NCI-H1930 (cell line): ENCODE measurements around the gene IRAG1.

Source experiments
- DNase-seq, 2 experiments: peaks; one replicate each; lab custom pipeline; 2025; lab: John Stamatoyannopoulos, UW

Gene IRAG1

DNA sequence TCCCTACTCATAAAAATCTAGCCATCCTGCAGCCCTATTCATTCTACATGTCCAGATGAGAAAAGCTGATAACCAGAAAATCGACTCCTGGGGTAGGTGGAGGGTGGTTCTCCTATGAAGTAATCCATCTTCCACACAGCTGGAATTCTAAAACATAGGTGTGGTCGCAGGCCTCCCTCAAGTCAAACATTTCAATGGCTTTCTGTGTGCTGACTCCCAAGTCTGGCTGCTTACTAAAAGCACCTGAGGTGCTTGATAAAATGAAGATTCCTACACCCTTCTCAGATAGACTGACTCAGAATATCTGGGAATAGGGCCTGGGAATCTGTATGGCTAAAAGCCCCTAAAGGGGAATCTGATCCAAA, 26.1 kb downstream of the IRAG1 start:
- DNase-seq, result no peak

GRCh38 chr11:10666556-10667520, 26.7 kb downstream of the IRAG1 start:
- DNase-seq, result no peak

GRCh38 chr11:10664496-10664895, 29.1 kb downstream of the IRAG1 start:
- no peak for DNase-seq

- no peak for DNase-seq
These were observed 29.6 kb downstream of the IRAG1 start for GRCh38 chr11:10663990-10664389.

- no peak for DNase-seq
These were observed 30.2 kb downstream of the IRAG1 start for GRCh38 chr11:10663365-10663764.

DNA sequence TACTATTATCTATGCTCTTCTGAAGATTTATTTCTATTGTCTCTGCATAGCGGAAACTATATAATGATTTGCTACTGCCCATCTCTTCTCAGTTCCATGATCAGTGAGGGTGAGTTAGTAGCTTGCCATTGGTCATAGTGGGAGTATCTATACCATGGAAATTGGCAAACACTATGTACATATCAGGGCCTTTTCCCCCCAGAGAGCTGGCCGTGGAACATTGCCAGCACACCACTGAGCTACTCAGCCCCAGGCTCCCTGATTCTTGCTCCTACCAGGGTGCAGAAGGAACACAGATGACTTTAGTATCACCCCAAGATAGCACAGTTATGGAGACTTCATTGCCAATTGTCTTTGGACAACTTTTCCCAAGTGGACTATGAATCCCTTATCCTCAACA, 33.2 kb downstream of the IRAG1 start:
- DNase-seq, result no peak

DNA sequence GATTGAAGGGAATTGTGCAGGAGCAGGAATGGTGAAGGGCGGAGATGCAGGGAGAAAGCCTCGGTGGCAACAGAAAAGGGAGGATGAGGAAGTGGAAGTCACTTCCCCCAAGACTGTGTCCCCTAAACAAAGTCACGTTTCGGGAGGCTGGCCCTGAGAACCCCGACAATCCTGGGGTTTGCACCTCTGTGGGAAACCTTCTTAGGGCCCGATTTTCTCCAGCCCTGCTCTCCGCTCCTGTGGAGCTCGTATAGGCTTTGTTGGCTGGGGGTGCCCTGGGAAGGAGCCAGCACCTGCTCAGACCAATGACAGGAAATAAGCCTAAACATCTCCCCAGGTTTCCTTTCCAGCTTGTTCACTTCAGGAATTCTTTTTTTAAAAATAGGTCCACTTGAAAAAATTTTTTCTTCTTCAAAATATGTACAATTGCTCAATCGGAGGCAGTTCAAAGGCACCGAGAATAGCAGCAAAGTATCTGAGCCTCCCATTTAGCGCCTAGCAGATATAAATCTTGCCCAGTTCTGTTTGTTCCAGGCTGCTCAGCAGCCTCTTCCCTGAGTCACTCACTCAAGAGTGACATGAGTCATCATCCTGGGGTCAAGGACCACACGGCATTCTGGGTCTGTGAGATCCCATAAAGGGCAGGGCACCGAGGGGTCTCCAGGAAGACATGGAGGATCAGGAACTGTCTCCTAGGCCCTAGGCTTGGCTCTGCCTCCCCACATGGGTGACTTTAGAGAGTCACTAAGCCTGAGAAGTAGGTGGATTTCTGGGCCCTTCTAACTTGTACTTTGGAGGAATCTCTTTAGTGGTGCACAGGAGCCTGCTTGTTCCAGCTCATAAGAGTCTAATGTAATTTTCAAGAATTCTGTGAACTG, 34.0 kb downstream of the IRAG1 start:
- no peak for DNase-seq

DNA sequence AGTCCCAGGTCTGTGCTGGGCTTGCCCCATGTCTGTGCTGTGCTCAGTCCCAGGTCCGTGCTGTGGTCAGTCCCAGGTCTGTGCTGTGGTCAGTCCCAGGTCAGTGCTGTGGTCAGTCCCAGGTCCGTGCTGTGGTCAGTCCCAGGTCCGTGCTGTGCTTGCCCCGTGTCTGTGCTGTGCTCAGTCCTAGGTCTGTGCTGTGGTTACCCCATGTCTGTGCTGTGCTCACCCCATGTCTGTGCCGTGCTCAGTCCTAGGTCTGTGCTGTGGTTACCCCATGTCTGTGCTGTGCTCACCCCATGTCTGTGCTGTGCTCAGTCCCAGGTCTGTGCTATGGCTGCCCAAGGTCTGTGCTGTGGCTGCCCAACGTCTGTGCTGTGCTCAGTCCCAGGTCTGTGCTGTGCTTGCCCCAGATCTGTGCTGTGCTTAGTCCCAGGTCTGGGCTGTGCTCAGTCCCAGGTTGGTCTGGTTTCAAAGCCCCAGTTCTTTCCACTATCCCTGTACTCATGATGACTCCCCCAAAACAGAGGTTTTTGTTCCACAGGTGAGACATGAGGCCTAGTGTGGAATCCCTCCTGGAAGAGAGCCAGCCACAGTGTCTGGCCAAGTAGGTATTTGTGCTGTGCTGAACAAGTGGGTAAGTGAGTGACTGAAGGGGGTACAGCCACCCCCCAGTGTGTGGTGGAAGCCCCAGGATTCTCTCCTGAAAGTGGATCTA, 34.8 kb downstream of the IRAG1 start:
- no peak for DNase-seq

DNA sequence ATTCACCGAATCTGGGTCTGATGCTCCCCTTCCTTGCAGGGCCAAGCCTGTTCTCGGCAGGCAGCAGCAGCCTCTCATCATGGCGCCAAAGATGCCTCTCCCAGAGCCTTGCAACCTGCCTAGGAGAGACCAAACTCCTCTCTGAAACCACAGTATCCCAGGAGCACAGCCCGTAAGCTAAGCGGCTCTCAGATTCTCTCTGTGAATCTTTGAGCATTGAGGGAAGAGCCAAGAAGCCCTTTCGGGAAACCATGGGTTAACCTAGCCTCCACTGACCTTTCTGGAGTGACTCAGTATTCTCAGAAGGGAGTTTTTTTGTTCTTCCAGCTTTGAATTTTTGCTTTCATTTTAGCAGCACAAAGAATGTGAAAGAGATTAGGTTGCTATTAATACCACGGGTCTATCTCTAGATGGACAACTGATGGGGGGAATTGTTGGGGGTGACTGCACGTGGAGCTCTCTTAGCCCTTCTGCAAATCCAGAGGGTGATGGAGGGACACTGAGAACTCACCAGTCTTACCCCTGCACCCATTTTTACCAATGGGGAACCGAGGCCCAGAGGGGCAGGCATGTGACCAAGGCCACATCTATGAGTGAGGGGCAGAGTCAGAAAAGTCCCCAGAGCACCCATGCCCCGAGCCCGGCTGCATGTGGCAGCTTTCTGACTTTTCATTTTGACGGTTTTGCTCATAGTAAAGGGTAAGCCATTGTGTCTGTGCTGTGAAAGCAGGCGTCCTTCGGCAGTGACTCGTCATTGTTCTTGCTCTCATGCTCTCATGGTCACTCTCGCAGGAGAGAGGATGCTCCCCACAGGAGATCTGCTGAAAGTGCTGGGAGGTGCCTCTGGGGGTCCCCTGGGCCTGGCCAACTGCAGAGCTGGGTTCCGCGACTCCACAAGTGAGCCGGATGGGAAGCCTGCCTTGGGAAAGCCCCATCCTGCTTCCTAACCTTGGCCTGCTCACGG, 36.0 kb downstream of the IRAG1 start:
- DNase-seq, result no peak

- DNase-seq, result no peak
These were observed 37.5 kb downstream of the IRAG1 start for GRCh38 chr11:10655943-10656576.

- no peak for DNase-seq
These were observed 38.3 kb downstream of the IRAG1 start for GRCh38 chr11:10655227-10655626.

DNA sequence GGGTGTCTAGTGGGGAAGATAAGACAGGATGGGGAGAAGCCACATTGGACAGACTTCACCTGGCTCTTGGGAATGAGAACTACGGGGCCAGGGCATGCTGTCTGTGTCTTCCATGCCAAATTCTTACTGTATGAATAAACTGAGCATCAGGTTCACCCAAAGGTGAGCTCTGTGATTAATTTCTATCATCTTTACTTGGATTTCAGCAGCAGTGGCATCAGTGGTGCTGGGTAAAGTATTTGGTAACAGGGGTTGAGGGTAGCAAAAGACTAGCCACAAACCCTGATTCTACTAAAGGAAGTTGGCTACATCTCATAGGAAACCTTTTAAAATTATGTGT, 38.8 kb downstream of the IRAG1 start:
- no peak for DNase-seq

DNA sequence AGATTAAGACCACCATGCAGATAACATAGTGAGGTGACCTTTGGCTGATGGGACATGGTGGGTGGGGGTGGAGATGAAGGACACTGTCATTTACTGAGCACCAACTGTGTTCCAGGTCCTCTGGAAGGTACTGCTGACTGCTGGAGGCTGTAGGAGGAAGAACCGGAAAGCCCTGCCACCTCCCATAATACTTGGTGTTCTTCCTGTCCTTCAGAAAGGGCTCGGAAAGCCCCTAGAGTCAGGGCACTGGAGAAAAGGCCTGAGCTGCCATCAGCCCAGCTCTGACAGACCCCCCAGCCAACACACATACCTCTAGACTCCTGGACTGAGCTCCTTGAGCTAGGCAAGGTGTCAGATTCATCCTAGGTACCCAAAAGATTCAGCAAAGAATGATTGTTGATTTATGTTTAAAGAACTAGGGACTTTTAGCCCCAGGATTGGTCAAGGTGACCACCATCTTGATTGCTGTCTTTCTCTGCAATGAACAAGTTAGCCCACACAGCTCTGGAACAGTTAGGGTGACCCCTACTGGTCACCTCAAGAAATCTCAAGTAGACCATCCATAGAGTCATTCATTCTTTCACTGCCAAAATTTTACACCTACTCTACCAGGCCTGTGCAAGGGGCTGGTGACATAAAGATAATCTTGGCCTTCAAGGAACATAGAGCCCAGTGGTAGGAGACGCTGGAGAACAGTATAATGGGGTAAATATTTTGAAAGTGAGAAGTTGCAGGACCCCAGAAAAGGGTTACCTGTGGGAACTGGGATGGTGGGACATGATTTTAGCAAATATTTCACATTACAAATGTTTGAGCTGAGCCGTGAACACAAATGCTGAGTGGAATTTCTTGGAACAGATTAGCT, 39.4 kb downstream of the IRAG1 start:
- peak in 1 of 2 experiments; percentile 22 for DNase-seq

DNA sequence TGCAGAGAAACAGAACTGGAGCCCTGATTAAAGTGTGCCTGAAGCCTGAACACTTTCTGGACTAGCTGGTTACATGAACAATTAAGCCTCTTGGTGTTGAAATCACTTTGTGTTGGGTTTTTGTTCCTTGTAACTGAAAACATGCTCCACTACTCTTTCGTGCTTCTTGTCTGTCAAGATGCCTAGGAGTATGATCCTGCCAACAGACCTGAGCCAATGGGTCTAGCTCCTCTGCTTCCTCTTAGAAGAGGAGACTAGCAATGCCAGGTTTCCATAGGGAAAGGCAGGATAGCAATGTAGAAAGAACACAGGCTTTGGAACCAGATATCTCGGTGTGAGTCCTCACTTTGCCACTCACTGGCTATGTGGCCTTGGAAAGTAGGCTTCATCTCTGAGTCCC, 40.3 kb downstream of the IRAG1 start:
- no peak for DNase-seq

GRCh38 chr11:10651656-10652361, 41.7 kb downstream of the IRAG1 start:
- no peak for DNase-seq

DNA sequence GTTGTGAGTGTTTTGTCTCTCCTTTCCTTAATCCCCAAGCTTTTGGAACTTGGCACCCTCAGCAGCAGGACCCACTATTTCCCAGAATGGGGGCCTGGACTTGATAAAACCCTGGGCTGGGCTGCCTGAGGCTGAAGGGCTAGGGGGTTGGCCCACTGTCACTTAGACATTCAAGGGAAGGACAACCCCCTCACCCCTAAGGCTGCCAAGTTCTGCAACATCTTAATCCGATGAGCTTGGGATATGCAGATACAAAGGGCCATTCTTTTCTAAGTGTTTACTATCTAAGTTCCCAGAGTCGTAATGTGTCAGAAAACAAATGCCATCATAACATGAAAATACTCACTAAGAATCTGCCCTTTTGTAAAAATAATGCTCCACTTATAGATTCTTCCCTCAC, 42.9 kb downstream of the IRAG1 start:
- DNase-seq, result no peak

DNA sequence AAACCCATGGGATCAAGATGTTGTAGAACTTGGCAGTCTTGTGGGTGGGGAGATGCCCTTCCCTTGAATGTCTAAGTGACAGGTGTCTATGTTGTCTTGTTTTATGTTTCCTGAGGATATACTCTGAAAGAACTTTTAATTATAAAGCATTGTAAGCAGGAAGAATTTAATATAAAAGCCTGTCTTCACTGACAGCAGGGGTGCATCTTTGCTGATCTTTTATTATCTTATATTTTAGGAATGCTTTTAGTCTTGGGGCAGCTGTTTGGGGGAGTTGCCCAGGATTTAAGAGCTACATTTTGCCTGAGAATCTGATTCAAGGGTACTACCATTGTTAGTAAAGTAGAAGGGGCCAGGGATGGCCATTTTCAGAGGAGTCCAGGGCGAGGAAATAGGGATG, 43.4 kb downstream of the IRAG1 start:
- DNase-seq, result no peak

- DNase-seq, result no peak
These were observed 44.7 kb downstream of the IRAG1 start for GRCh38 chr11:10648871-10649270.

DNA sequence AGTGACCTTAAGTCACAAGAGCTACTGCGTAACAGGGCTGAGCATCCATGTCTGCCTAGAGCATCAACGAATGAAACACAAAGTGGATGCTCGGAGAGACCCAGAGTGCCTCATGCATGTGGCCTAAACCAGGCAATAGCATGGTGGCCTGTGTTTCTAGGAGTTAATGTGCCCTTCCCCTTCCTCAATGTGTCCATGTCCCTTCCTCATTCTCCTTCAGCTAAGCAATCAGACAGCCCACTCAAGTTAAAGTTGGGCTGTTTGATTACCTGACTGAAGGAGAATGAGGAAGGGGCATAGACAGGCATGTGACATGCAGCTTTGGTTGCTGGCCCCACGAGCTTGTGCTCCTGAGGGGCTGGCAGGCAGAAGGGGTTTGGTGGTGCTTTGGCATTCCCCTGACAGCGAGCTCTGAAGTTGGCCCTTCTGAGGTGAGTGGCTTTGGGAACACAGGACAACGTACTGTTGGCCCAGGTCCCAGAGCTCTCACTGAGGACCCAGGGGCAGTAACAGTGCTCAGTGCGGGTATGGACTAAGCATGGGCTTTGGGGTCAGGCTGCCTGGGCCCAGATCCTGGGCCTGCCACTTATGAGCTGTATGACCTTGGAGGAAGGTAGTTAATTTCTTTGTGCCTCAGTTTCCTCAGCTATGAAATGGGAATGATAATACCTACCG, 46.7 kb downstream of the IRAG1 start:
- no peak for DNase-seq
